ENCODE results near the gene UTP15.

The UTP15 gene

DNA sequence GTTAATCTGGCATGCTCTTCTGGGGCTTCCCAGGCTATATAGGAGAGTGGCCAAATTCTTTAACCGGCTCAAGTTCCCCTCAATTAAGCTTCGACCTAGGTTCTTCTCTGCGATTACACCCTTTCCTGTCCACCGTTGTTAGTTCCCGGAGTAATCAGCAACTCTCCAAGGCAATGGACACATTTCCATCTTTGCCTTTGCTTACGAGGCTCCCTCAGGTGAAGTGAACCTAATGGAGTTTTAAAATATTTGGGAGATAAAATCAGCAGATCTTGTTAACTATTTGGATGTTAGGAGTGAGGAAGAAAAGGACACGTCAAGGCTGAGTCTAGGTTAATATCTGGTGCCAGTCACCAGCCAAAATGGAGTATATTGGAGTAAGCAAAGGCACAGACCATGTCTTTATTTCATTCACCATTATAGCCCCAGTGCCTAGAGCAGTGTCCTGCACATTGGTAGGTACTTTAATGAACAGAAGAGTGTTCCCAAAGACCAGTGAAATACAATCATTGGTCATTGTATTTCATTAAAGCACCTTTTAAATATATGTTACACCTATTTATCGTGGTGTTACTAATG is 515 bp downstream of the UTP15 start:
- no peak for DNase-seq (ENCODE audit: low read depth)

GRCh38 chr5:73582285-73583145 is 17.0 kb downstream of the UTP15 start:
- DNase-seq (ENCODE audit: low read depth) = no peak

- no peak for DNase-seq (ENCODE audit: low read depth)
These were observed 22.4 kb downstream of the UTP15 start for GRCh38 chr5:73587923-73588322.

GRCh38 chr5:73591102-73591695 is 25.7 kb downstream of the UTP15 start:
- DNase-seq (ENCODE audit: low read depth) = peak; percentile 24

- DNase-seq (ENCODE audit: low read depth) = no peak
These were observed 26.4 kb downstream of the UTP15 start for GRCh38 chr5:73591698-73592501.

GRCh38 chr5:73592551-73592950 is 27.0 kb downstream of the UTP15 start:
- no peak for DNase-seq (ENCODE audit: low read depth)

DNA sequence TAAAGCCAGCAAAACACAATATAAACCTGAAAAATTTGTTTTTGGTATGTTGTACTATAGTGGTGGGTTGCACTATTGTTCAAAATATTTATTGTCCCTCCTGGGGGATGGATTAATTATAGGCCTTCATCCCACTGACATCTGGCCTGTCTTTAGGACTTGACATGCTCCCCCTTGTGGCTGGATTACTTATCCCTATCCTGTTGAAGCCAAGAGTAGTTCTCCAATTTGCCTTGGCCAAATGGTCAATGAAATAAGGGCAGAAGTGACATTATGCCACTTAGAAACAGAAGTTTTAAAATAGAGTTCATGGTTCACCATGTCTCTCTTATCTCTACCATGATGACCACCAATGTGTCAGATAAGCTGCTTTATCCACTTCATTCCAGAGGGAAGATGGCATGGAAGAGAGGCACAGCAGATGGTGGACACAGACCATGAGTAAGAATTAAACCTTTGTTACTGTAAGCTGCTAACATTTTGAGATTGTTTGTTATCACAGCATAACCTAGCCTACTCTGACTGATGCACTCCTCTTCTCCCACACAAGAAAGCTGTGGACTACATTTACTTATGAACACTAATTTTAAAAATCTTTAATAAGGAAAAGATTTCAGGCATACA is 31.3 kb downstream of the UTP15 start:
- DNase-seq (ENCODE audit: low read depth) = no peak

DNA sequence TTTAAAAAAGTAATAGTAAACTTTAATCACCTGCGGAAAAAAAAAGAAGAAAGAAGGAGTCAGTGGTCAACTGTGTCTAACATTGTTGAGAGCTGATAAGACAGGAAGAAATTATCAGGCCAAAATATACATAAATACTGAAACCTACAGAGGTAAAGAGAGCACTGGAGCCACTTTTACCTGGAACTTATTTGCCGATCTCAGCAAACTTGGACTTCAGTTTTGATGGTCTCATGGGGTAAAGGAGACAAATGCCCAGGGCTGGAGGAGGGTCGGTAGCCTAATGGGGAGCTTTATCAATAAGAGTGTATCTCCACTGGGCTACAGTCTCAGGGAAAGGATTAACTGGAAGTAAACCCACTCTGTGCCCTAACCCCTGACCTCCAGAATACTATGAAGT is 33.8 kb downstream of the UTP15 start:
- DNase-seq (ENCODE audit: low read depth) = no peak

DNA sequence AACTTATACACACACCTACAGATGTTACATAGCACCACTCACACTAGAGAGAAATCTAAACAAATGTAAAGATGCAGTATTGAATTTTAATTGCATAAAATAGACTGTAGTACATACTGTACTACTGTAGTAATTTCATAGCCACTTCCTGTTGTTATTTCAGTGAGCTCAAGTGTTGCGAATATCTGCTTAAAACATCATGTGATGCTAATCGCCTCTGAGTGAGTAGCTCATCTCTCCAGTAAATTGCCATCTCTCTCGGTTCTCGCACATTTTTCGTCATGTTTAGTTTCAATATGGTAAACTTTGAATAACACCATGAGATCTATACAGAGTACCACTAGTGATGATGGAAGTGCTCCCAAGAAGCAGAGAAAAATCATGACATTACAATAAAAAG is 38.5 kb downstream of the UTP15 start:
- no peak for DNase-seq (ENCODE audit: low read depth)

DNA sequence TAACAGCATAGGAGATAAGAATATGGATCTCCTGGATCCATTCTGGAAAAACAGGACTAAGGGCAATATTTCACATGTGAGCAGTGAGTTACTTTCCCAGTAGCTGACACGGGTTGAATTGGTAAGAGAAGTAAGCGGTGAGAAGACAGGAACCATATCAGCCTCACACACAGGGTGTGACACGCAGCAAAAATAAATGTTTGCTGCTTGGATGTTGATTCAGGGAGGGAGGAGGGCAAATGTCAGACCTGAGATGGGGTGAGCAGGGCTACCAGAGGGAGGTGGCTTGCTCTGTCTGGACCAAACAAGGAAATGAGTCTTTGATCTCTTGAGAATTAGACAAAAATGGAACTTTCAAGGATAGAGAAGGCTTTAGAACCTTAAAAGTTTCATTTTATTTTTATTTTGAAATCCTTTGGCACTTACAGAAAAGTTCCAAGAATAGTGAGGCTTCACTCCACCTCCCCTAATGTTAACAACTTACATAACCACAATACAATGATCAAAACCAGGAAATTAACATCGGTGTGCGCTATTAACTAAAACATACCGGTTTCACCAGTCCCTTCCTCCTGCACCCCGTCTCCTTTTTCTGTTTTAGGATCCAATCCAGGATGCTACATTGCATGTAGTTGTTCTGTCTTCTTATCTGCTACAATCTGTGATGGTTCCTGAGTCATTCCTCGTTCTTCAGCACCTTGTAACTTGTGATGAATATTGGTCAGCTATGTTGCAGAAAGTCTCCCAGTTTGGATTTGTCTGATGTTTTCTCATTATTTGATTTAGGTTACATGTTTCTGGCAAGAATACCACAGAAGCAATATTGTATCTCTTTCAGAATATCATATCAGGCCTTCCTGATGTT is 39.9 kb downstream of the UTP15 start:
- no peak for DNase-seq (ENCODE audit: low read depth)

- no peak for DNase-seq (ENCODE audit: low read depth)
These were observed 40.7 kb downstream of the UTP15 start for GRCh38 chr5:73606206-73606753.

- no peak for DNase-seq (ENCODE audit: low read depth)
These were observed 41.7 kb downstream of the UTP15 start for GRCh38 chr5:73607228-73607627.

DNA sequence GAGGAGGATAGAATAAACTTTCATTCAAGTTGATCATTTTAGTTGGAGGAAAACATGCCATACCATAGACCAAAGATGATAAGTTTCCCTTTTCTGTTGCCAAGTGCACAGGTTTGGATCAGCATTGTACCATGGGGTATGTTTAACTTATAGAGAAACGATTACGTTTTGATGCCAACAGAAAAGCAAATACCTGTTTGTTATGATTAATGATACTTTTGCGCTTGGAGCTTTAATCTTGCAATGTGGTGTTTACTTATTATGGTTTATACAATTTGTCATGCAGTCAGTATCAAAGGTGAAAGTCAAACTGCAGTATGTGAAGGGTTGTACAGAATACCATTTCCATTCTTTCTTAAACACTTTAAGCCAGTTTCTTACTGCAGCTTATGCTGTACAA is 47.3 kb downstream of the UTP15 start:
- DNase-seq (ENCODE audit: low read depth) = no peak

- DNase-seq (ENCODE audit: low read depth) = no peak
These were observed 49.5 kb downstream of the UTP15 start for GRCh38 chr5:73615085-73615484.

DNA sequence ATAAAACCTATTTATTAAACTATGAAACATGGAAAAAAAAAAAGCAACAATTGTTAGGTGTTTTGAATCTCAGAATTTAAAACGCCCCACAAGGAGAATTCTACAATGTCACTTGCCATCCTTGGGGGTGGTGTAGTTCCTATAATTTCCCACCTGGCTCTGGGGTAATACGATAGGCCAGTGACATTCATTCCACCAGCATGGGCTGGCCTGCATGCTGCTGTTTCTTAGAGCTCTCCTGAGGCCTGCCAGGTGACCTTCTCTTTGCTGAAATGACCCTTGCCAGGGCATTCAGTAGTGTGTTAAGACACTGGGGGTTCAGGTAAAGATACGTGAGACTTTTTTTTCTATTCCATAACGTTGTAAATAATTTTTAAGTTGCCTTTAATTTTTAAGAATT is 50.4 kb downstream of the UTP15 start:
- DNase-seq (ENCODE audit: low read depth) = no peak

DNA sequence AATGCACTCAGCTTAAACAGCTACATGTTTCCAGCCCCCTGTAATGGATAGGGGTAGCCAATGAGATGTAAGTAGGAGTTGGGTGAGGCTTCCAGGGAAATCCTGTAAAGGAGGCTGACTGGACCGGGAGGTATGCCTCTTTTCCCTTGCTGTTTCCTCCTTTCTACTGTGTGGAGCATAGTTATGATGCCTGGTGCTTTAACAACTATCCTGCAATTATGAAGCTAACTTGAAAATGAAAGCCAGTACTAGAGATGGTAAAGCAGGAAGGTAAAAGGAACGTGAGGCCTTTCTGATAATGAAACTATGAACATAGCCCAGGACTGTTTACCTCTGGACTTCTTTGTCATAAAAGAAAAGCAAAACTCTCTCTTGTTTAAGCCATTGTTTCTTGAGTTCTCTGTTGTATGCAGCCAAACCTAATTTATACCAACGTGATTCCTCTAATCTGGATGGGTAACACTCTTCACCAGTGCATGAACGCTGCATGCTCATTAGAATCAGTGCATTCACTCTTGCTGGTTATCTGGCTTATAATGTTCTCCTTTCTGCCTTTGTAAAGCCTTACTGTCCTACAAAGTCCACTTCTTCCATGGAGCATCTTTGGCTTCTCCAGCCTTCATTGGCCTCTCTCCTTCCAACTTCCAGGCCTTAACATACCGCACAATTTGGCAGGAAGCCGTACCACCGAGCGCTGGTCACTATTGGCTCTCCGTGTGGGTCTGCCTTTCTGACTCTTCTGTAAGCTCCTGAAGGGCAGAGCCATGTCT is 52.2 kb downstream of the UTP15 start:
- no peak for DNase-seq (ENCODE audit: low read depth)

DNA sequence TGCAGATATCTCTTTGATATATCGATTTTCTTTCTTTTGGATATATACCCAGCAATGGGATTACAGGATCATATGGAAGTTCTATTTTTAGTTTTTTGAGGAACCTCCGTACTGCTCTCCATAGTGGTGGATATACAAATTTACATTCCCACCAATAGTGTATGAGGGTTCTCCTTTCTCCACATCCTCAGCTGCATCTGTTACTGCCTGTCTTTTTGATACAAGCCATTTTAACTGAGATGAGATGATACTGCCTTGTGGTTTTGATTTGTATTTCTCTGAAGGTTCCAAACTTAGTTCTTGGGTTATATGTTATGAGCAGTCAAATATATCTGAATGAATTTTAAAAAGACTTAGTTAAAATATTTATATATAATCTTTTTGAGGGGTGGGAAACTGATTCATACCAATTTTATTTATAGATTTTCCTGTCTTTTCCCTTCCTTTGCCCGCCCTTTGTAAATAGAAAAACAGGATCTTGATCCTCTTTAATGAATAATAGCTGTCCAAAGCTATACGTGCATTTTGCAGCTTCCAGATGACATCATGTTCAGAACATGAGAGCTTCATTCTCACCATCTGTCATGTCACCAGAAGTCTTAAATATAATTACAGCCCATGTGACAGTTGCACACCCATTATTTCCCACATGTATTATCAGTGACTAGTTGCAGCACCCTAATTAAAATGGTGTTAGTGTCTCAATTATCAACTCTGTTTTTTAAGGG is 54.2 kb downstream of the UTP15 start:
- no peak for DNase-seq (ENCODE audit: low read depth)

GRCh38 chr5:73620334-73620687 is 54.8 kb downstream of the UTP15 start:
- no peak for DNase-seq (ENCODE audit: low read depth)

DNA sequence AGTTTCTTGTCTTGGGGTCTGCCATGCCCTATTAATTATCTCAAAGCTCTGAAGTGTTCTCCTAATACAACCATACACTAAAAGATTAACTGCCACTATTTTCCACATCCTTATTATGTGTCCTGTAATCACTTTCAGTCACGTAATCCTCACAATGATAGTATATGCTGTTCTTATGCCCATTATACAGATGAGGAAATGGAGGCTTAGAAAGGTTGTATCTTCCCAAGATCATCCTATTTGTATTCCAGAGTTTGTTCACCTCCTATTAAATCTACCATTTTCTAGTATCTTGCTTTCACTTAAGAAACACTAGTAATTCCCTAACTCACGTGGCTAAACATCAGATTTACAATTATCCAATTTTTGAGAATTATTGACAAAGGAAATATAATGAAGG is 57.5 kb downstream of the UTP15 start:
- DNase-seq (ENCODE audit: low read depth) = no peak
